Middle frontal gyrus (tissue), 1 donor: ENCODE data around the gene RPL41.
"Not testable (repeated sequence)": the region's sequence is repeated elsewhere in the genome, so short reads cannot be mapped to it uniquely, and the experiment has no call there.

Source experiments
- DNase-seq: peaks from one replicate; pipeline ENCODE4 v3.0.0-alpha.2; 2015; ENCODE audit warnings: low spot score; ENCODE audit errors: extremely low spot score

The RPL41 gene

GRCh38 chr12:56116267-56117081, at the start of gene RPL41:
Gene RPL41 (plus strand): TSS chr12:56116633.
- peak; percentile 94 for DNase-seq

DNA sequence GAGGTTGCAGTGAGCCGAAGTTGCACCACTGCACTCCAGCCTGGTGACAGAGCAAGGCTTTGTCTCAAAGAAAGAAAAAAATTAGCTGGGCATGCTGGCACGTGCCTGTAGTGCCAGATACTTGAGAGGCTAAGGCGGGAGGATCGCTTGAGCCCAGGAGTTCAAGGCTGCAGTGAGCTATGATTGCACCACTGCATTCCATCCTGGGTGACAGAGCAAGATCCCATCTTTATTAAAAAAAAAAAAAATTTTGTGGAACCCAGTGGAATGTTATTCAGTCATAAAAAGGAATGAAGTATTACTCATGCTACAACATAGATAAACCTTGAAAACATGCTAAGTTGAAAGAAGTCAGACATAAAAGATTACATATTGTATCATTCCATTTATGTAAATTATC, 44.8 kb upstream of the RPL41 start:
- DNase-seq = no peak

GRCh38 chr12:56074396-56074795, 42.0 kb upstream of the RPL41 start:
- no peak for DNase-seq

GRCh38 chr12:56077966-56078365, 38.5 kb upstream of the RPL41 start:
- DNase-seq = not testable (repeated sequence)

DNA sequence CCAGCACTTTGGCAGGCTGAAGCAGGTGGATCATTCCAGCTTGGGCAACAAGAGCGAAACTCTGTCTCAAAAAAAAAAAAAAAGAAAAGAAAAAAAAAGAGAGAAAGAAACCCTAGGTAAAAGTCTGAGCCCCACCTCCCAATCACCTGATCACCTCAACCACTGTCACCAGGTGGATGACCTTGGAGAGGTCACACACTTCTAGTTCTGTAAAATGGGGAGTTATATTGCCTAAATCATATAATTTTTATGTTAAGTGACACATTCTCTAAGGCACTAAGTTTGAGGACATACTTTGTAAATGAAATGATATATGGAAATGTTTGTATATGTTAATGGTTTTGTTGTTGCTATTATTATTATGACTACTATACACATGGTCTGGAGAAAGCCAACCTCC, 38.0 kb upstream of the RPL41 start:
- no peak for DNase-seq

DNA sequence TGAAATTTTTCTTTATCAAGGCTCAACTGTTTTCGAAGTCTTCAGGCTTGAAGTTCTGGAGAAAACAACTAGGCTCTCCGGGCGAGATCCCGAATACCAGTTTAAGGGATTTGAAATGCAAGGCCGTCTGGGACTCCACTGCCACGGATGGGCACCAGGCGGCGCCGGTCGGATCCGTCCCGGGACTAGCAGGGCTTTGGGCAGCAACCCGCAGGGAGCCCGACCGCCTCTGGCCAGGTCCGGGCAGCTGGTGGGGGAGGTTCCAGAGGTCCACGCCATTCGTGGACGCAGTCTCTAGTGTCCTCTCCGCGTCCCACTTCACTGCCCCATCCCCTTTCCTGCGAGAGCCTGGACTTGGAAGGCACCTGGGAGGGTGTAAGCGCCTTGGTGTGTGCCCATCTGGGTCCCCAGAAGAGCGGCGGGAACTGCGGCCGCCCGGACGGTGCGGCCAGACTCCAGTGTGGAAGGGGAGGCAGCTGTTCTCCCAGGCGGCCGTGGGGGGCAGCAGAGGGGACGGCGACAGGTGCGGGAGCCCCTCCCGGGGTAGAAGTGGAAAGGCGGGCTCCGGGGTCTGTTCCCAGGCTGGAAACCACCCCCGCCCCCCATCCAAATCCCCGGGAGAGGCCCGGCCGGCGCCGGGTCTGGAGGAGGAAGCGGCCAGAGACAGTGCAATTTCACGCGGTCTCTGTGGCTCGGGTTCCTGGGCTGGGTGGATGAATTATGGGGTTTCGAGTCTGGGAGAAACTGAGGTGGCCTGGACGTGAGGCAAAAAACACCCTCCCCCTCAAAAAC, 37.3 kb upstream of the RPL41 start:
- DNase-seq = peak; percentile 22

- DNase-seq = peak; percentile 36
Observed at GRCh38 chr12:56079723-56080555, 36.5 kb upstream of the RPL41 start, which contains the start of gene ERBB3. Gene ERBB3 (plus strand): TSS chr12:56080165. CDS start chr12:56080301, 136 bp downstream.

DNA sequence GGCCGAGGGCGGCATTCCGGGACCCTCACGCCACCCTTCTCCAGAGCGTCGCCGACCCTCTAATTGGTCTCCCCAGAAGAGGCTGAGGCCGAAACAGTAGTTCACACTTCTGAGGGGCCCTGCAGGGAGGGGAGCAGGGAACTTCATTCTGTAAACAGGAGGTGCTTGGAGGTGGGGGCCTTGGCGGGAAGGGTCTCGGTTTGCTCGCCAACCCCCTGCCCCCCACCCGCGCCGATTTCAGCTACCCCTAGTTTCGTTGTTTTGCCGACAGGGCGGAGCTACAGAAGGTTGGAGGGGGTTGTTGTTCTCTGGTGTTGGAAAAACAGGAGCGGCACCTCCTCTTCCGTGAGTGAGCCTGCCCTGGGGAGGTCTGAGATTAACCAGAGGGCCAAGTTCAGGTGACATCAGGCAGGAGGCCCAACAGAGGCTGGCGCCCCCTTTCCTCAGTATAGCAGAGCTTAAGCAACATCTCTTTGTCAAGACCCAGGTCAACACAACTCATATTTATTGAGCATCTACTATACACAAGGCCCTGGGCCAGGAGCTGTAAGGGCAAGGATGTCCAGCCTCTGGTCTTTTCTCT, 35.8 kb upstream of the RPL41 start:
- no peak for DNase-seq

- no peak for DNase-seq
Observed at GRCh38 chr12:56081393-56082347, 34.8 kb upstream of the RPL41 start.

GRCh38 chr12:56082382-56082781, 34.1 kb upstream of the RPL41 start:
- DNase-seq = no peak

- DNase-seq = peak; percentile 24
Observed at GRCh38 chr12:56082967-56083366, 33.5 kb upstream of the RPL41 start.

DNA sequence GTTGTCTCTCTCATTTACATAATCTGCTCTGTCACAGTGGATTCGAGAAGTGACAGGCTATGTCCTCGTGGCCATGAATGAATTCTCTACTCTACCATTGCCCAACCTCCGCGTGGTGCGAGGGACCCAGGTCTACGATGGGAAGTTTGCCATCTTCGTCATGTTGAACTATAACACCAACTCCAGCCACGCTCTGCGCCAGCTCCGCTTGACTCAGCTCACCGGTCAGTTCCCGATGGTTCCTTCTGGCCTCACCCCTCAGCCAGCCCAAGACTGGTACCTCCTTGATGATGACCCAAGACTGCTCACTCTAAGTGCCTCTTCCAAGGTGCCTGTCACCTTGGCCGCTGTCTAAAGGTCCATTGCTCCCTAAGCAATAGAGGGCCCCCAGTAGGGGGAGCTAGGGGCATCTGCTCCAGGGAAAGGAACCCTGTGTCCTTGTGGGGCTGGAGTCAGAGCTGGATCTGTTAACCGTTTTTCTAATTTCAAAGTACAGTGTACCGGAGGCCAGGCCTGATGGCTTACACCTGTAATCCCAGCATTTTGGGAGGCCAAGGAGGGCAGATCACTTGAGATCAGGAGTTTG, 31.4 kb upstream of the RPL41 start:
- no peak for DNase-seq

DNA sequence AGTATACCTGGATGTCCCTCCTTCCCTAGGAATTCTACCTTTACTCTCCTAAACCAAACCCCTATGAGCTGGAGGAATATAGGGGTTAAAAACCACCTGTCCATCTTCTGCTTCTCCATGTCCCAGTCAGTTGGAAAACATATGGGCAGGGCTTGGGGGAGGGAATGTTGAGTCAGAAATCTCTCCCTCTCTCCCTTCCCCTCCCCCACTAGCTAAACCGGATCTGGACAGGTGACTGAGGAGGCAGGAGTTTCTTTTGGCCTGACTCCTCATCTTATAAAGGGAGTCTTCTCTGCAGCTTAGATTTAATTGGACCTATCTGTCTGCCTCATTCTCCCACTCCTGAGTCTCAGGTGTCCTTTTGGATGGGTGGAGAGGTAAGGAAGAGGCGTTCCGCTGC, 30.3 kb upstream of the RPL41 start:
- DNase-seq = no peak

GRCh38 chr12:56086608-56087007, 29.8 kb upstream of the RPL41 start:
- DNase-seq = no peak

DNA sequence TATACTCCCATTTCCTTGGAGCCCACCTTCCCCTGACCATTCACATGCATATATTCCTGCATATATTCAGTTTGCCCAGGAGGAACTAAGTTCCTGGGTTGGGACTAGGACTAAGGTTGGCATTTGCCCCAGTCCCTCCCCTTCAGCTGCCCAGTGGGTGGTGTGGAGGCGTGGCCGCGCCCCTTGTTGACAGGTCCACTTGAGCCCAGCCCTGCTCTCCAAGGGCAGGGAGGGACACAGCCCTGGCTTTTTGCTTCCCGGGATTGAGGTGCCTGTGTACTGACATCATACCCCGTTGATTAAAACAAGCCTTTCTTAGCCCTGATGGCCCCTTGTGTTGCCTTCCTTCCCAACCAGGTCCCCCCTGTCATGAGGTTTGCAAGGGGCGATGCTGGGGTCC, 29.2 kb upstream of the RPL41 start:
- no peak for DNase-seq

DNA sequence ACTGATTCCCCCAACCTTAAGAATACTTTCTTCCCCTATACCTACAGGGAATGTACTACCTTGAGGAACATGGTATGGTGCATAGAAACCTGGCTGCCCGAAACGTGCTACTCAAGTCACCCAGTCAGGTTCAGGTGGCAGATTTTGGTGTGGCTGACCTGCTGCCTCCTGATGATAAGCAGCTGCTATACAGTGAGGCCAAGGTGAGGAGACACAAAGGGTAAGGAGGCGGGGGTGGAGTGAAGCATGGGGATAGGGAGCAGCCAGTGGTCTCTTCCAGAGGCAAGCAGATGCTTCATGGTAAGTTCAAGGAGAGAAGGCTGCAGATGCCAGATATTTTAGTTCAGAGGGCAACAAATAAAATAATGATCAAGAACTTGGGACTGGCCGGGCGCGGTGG, 18.7 kb upstream of the RPL41 start:
- DNase-seq = no peak

- no peak for DNase-seq
Observed at GRCh38 chr12:56098592-56098991, 17.8 kb upstream of the RPL41 start.

- DNase-seq = no peak
Observed at GRCh38 chr12:56099787-56100186, 16.6 kb upstream of the RPL41 start.

DNA sequence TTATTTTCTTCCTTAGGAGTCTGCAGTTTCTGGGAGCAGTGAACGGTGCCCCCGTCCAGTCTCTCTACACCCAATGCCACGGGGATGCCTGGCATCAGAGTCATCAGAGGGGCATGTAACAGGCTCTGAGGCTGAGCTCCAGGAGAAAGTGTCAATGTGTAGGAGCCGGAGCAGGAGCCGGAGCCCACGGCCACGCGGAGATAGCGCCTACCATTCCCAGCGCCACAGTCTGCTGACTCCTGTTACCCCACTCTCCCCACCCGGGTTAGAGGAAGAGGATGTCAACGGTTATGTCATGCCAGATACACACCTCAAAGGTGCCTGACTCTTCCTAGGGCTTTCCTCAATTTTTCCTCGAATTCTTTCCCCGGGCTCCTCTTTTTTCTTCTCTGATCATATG, 15.4 kb upstream of the RPL41 start:
- DNase-seq = no peak

DNA sequence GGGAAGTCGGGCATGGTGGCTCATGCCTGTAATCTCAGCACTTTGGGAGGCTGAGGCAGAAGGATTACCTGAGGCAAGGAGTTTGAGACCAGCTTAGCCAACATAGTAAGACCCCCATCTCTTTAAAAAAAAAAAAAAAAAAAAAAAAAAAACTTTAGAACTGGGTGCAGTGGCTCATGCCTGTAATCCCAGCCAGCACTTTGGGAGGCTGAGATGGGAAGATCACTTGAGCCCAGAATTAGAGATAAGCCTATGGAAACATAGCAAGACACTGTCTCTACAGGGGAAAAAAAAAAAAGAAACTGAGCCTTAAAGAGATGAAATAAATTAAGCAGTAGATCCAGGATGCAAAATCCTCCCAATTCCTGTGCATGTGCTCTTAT, 13.8 kb upstream of the RPL41 start:
- DNase-seq = no peak
